Glomerular visceral epithelial cell (primary cell): ENCODE results near the gene RAC3.

Source experiments
- DNase-seq: peaks from one replicate; pipeline ENCODE4 v3.0.0-alpha.2; 2016; ENCODE audit errors: extremely low spot score

Gene RAC3

GRCh38 chr17:82055965-82056728 is 24.7 kb downstream of the RAC3 start:
- no peak for DNase-seq

GRCh38 chr17:82056729-82057621 is 25.5 kb downstream of the RAC3 start:
- DNase-seq, result no peak

- no peak for DNase-seq
These were observed 26.9 kb downstream of the RAC3 start for GRCh38 chr17:82058230-82058854.

GRCh38 chr17:82058855-82059249 is 27.4 kb downstream of the RAC3 start:
- no peak for DNase-seq

GRCh38 chr17:82059272-82060000 is 28.0 kb downstream of the RAC3 start:
- no peak for DNase-seq

GRCh38 chr17:82060001-82060380 is 28.5 kb downstream of the RAC3 start:
- DNase-seq, result no peak

GRCh38 chr17:82060614-82061013 is 29.1 kb downstream of the RAC3 start:
- DNase-seq, result no peak

- DNase-seq, result no peak
These were observed 29.8 kb downstream of the RAC3 start for GRCh38 chr17:82061047-82061925.

- no peak for DNase-seq
These were observed 30.9 kb downstream of the RAC3 start for GRCh38 chr17:82062076-82062983.

- no peak for DNase-seq
These were observed 31.5 kb downstream of the RAC3 start for GRCh38 chr17:82062984-82063368.

- no peak for DNase-seq
These were observed 32.2 kb downstream of the RAC3 start for GRCh38 chr17:82063424-82064415.

- peak; percentile 46 for DNase-seq
These were observed 33.1 kb downstream of the RAC3 start for GRCh38 chr17:82064433-82065192.

- no peak for DNase-seq
These were observed 33.7 kb downstream of the RAC3 start for GRCh38 chr17:82065193-82065637.

- DNase-seq, result peak; percentile 52
These were observed 34.3 kb downstream of the RAC3 start, which contains the start of gene DUS1L for GRCh38 chr17:82065638-82066303. Gene DUS1L (minus strand): TSS chr17:82065804. CDS start chr17:82065059, 745 bp downstream.

GRCh38 chr17:82070611-82071010 is 39.1 kb downstream of the RAC3 start:
- no peak for DNase-seq

GRCh38 chr17:82072827-82073226 is 41.3 kb downstream of the RAC3 start:
- DNase-seq, result no peak

- no peak for DNase-seq
These were observed 42.0 kb downstream of the RAC3 start for GRCh38 chr17:82073446-82073845.
